ENCODE measurements around the gene CEP162. TPM values are rescaled to one million over a fixed set of nuclear protein-coding genes. Genes with fewer than 3 reads are reported as not detected.

The CEP162 gene
- total RNA-seq, 1 experiment from 2014 or later: 7.9 TPM

- no peak for TF ChIP-seq STAT6 (CRISPR knock-in tag; conservative IDR thresholded peaks at IDR 0.05; ENCODE audit: low read depth)
- TF ChIP-seq PRDM15 (CRISPR knock-in tag; IDR thresholded peaks at IDR 0.05): no peak
These were observed at the start of gene CEP162 (continued) for GRCh38 chr6:84227434-84228197.

- DNase-seq (ENCODE audit: low spot score) (no peak), ATAC-seq (no peak)
- Mint-ChIP-seq H3K27me3 (ENCODE audit: low read depth) (no peaks in the 10 kb centered on the region), H3K4me3 (no peak overlapping the region), H3K27ac (no peak overlapping the region), H3K36me3 (no peaks in the 10 kb centered on the region), H3K4me1 (peaks cover 6% of the 10 kb centered on the region), H3K9me3 (no peaks in the 10 kb centered on the region)
- POLR2A ChIA-PET: no interaction called here
- TF ChIP-seq STAT6 (CRISPR knock-in tag; conservative IDR thresholded peaks at IDR 0.05; ENCODE audit: low read depth) (no peak), E2F5 (CRISPR knock-in tag; IDR thresholded peaks at IDR 0.05) (no peak), NR2C2 (CRISPR knock-in tag; IDR thresholded peaks at IDR 0.05) (no peak)
- CTCF ChIA-PET: no interaction called here
These were observed 47.4 kb upstream of the CEP162 start for GRCh38 chr6:84274856-84275255.

GRCh38 chr6:84273048-84273809, 45.8 kb upstream of the CEP162 start:
- CTCF ChIA-PET: no interaction called here
- TF ChIP-seq SOX15 (CRISPR knock-in tag; IDR thresholded peaks at IDR 0.05) (no peak), AFF4 (CRISPR knock-in tag; IDR thresholded peaks at IDR 0.05; ENCODE audit: borderline replicate concordance) (no peak), ZSCAN18 (CRISPR knock-in tag; IDR thresholded peaks at IDR 0.05) (no peak), IRF1 (CRISPR knock-in tag; IDR thresholded peaks at IDR 0.05) (no peak), PRRX2 (CRISPR knock-in tag; IDR thresholded peaks at IDR 0.05) (no peak), EMX1 (CRISPR knock-in tag; IDR thresholded peaks at IDR 0.05) (no peak), NR2C2 (CRISPR knock-in tag; IDR thresholded peaks at IDR 0.05) (no peak)
- POLR2A ChIA-PET: no interaction called here
- peaks cover 1% of the 10 kb centered on the region for H3K4me1 Mint-ChIP-seq
- H3K27ac Mint-ChIP-seq: no peak overlapping the region
- DNase-seq (ENCODE audit: low spot score): no peak
- no peaks in the 10 kb centered on the region for H3K9me3 Mint-ChIP-seq
- H3K36me3 Mint-ChIP-seq: no peaks in the 10 kb centered on the region
- H3K4me3 Mint-ChIP-seq: no peak overlapping the region
- ATAC-seq: no peak
- H3K27me3 Mint-ChIP-seq (ENCODE audit: low read depth): no peaks in the 10 kb centered on the region

Measured in WTC11 (cell line).